ENCODE measurements around the gene MRPL23. TPM values are rescaled to one million over a fixed set of nuclear protein-coding genes. Genes with fewer than 3 reads are reported as not detected.

Gene MRPL23
- total and polyA plus RNA-seq, 2 of the 8 experiments (the other 6 are each of a cell fraction or from before 2014, with no cell fraction given) = 86.4 to 244 TPM

GRCh38 chr11:1958367-1958766 lies 11.2 kb downstream of the MRPL23 start:
- no peak overlapping the region for H4K8ac ChIP-seq (ENCODE audit: extremely low read depth, insufficient read depth, low read length)
- no peak overlapping the region for H2AFZ ChIP-seq (ENCODE audit: low read length)
- ChIA-PET POLR2A (ENCODE audit: partially characterized antibody) (interaction anchor here (0.7 to 1.2 kb wide), 2 partner anchors 9 to 48 kb away, joined by 3 read pairs; no protein-coding TSS in a partner anchor), CTCF (ENCODE audit: partially characterized antibody) (interaction anchor here (0.9 to 18.8 kb wide), 10 partner anchors 8 to 196 kb away, joined by 3 to 416 read pairs (median 4); partner anchors contain the start of gene INS)
- no peak overlapping the region for H2BK120ac ChIP-seq (replicated peaks; ENCODE audit: low read depth, low read length)
- no peaks in the 10 kb centered on the region for H3K23me2 ChIP-seq (ENCODE audit: low read depth, low read length)
- H3K4ac ChIP-seq (replicated peaks; ENCODE audit: insufficient read length, low read depth, low read length) = no peak overlapping the region
- no peak overlapping the region for H4K5ac ChIP-seq (ENCODE audit: insufficient read length, low read depth, low read length)
- no peak overlapping the region for H3K4me2 ChIP-seq (ENCODE audit: insufficient read depth in 1 of 2, low read depth in 2 of 2, low read length in 2 of 2)
- no peaks in the 10 kb centered on the region for H3K79me2 ChIP-seq (ENCODE audit: control insufficient read depth in 1 of 2, insufficient read depth in 2 of 2, low read length in 2 of 2)
- H3K27ac ChIP-seq (ENCODE audit: low read depth, low read length) = no peak overlapping the region
- no peak overlapping the region for H3K9ac ChIP-seq (replicated peaks in 1 of 4; ENCODE audit: extremely low read depth in 1 of 4, low read depth in 3 of 4, low read length in 3 of 4)
- H3K27me3 ChIP-seq (replicated peaks in 1 of 4; ENCODE audit: control insufficient read depth in 3 of 4, extremely low read depth in 1 of 4, insufficient read depth in 3 of 4, low read length in 3 of 4) = no peaks in the 10 kb centered on the region
- no peak overlapping the region for H2AK5ac ChIP-seq (ENCODE audit: low read depth, low read length)
- no peak for FAIRE-seq
- H2BK15ac ChIP-seq (ENCODE audit: low read length) = no peak overlapping the region
- no peak overlapping the region for H2BK12ac ChIP-seq (ENCODE audit: low read depth, low read length)
- no peak overlapping the region for H3K23ac ChIP-seq (ENCODE audit: insufficient read length)
- no peak for DNase-seq (ENCODE audit: low read depth in 1 of 2, low spot score in 2 of 2)
- no peaks in the 10 kb centered on the region for H3K9me3 ChIP-seq (ENCODE audit: insufficient read depth in 2 of 2, low read depth in 1 of 2, low read length in 1 of 2)
- no peaks in the 10 kb centered on the region for H3K4me1 ChIP-seq (replicated peaks in 1 of 4; ENCODE audit: control insufficient read depth in 3 of 4, insufficient read depth in 4 of 4, low read length in 3 of 4)
- no peak overlapping the region for H3K14ac ChIP-seq (ENCODE audit: insufficient read length)
- no peak overlapping the region for H3K18ac ChIP-seq (ENCODE audit: extremely low read depth, low read length)
- H2BK20ac ChIP-seq (ENCODE audit: low read length) = no peak overlapping the region
- no peaks in the 10 kb centered on the region for H3K79me1 ChIP-seq (ENCODE audit: low read depth, low read length)
- H3K36me3 ChIP-seq (ENCODE audit: control insufficient read depth in 2 of 4, insufficient read depth in 4 of 4, low read length in 3 of 4) = no peaks in the 10 kb centered on the region
- H2BK5ac ChIP-seq (ENCODE audit: low read depth, low read length) = no peak overlapping the region
- H3K56ac ChIP-seq (replicated peaks; ENCODE audit: insufficient read length, low read depth, low read length) = no peak overlapping the region
- TF ChIP-seq GABPA (IDR thresholded peaks at IDR 0.05; ENCODE audit: borderline replicate concordance, insufficient read depth, low read length) (no peak), SAP30 (IDR thresholded peaks at IDR 0.05; ENCODE audit: insufficient read depth, insufficient replicate concordance, low read length) (no peak), BACH1 (IDR thresholded peaks at IDR 0.05; ENCODE audit: low read length) (no peak)
- no CpG with 5 or more reads among the region's 18 CpGs for WGBS, 2 experiments (ENCODE audit: extremely low coverage in 1 of 2, insufficient coverage in 1 of 2, insufficient read length in 1 of 2, insufficient replicate concordance in 2 of 2, low coverage in 1 of 2, low lambda C conversion rate in 2 of 2, missing lambda C conversion rate in 1 of 2)
- H3K4me3 ChIP-seq (ENCODE audit: extremely low read depth in 1 of 4, insufficient read depth in 2 of 4, low read depth in 3 of 4, low read length in 4 of 4) = no peak overlapping the region
- no peak overlapping the region for H4K91ac ChIP-seq (replicated peaks; ENCODE audit: insufficient read length, low read length)
- H4K20me1 ChIP-seq (replicated peaks in 1 of 2; ENCODE audit: control insufficient read depth in 1 of 2, insufficient read depth in 2 of 2, low read length in 2 of 2) = no peaks in the 10 kb centered on the region

Measured in H1 (cell line).